ENCODE measurements around the gene FBXO44. TPM values are rescaled to one million over a fixed set of nuclear protein-coding genes. Genes with fewer than 3 reads are reported as not detected.
A peak's percentile ranks its signal among the peaks of the same experiment; 100 is the strongest.

Gene FBXO44
- total and polyA plus RNA-seq, 8 donors: 12.1 to 21.1 (median 14.6) TPM

DNA sequence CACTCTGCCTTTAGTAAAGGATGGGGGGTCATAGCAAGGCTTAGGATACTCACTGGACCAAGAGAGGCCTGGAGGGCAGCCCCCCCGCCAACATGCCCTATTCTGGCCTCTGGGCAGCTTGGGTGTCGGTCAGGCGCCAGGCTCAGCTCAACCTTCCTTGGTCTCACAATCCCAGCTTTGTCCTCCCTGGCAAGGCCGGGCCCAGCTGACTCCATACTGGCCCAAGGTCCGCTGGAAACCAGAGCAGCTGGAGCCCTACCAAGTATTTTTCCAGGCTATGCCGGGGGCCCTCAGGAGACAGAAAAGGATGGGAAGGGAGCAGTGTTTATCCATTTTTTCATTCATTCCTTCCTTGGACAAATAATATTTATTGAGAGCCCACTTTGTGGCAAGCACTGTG lies 6.6 kb upstream of the FBXO44 start:
- no peak for ATAC-seq
- H3K4me1 ChIP-seq: peaks cover 0 to 24% of the 10 kb centered on the region in 2 donors
- no peaks in the 10 kb centered on the region for H3K9me3 ChIP-seq
- intact Hi-C loops (cut with DNase I): loop anchor here in 1 of 2 donors (10.0 kb wide), 1 partner anchor 613 kb away; no protein-coding TSS in a partner anchor
- no peak overlapping the region for H3K27ac ChIP-seq
- TF ChIP-seq CTCF (IDR thresholded peaks at IDR 0.05): no peak
- DNase-seq: no peak
- no peaks in the 10 kb centered on the region for H3K36me3 ChIP-seq
- peaks cover 11 to 40% of the 10 kb centered on the region in 2 donors for H3K27me3 ChIP-seq
- H3K4me3 ChIP-seq: no peak overlapping the region

DNA sequence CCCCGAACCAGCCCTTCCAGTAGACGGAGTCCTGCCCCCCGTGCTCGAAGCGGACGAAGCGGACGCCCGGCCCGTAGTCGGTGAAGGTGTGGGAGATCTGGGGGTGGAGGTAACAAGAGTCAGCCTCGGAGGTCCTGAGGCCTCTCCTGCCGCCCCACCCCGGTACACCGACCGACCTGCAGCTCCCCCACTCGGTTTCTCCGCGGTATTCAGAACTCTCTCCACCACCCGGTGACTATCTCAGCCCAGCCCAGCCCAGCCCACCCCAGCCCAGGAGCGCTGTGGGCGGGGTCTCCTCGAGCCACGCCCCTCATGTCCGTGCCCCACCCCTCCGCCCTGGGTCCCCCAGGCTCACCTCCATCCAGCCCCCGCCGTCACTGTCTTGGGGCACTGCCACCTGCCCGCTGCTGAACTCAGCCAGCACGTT lies 5.9 kb upstream of the FBXO44 start:
- Histone ChIP-seq H3K27ac (no peak overlapping the region), H3K36me3 (no peaks in the 10 kb centered on the region), H3K4me3 (no peak overlapping the region), H3K27me3 (peaks cover 11 to 43% of the 10 kb centered on the region in 2 donors), H3K9me3 (no peaks in the 10 kb centered on the region), H3K4me1 (peaks cover 0 to 28% of the 10 kb centered on the region in 2 donors)
- intact Hi-C loops (cut with DNase I): loop anchor here in 1 of 2 donors (10.0 kb wide), 1 partner anchor 614 kb away; no protein-coding TSS in a partner anchor
- DNase-seq (peak in 1 of 4 donors; percentile 81), ATAC-seq (peak; percentile 54)
- no peak for TF ChIP-seq CTCF (IDR thresholded peaks at IDR 0.05)

DNA sequence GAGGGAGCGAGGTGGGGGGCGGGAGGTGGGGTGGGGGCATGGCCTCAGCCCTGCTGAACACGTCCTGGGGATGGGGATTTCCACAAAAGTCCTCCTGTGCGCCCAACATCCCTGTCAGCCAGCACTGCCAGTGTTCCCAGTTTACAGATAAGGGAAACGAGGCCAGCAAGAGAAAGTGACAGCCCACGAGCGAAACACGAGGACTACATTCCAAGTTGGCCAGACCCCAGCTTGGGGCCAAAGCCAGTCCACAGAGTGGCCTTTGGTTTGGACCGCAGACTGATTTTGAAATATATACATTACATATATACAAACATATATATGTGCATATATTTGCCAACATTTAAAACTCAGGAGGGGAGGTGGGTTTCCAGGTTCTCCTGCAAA lies 5.4 kb upstream of the FBXO44 start:
- no peaks in the 10 kb centered on the region for H3K36me3 ChIP-seq
- no peaks in the 10 kb centered on the region for H3K9me3 ChIP-seq
- DNase-seq (no peak), ATAC-seq (no peak)
- TF ChIP-seq CTCF (IDR thresholded peaks at IDR 0.05): no peak
- H3K27ac ChIP-seq: no peak overlapping the region
- no peak overlapping the region for H3K4me3 ChIP-seq
- peaks cover 11 to 43% of the 10 kb centered on the region in 2 donors for H3K27me3 ChIP-seq
- intact Hi-C loops (cut with DNase I): loop anchor here in 1 of 2 donors (10.0 kb wide), 1 partner anchor 614 kb away; no protein-coding TSS in a partner anchor
- peaks cover 0 to 33% of the 10 kb centered on the region in 2 donors for H3K4me1 ChIP-seq

DNA sequence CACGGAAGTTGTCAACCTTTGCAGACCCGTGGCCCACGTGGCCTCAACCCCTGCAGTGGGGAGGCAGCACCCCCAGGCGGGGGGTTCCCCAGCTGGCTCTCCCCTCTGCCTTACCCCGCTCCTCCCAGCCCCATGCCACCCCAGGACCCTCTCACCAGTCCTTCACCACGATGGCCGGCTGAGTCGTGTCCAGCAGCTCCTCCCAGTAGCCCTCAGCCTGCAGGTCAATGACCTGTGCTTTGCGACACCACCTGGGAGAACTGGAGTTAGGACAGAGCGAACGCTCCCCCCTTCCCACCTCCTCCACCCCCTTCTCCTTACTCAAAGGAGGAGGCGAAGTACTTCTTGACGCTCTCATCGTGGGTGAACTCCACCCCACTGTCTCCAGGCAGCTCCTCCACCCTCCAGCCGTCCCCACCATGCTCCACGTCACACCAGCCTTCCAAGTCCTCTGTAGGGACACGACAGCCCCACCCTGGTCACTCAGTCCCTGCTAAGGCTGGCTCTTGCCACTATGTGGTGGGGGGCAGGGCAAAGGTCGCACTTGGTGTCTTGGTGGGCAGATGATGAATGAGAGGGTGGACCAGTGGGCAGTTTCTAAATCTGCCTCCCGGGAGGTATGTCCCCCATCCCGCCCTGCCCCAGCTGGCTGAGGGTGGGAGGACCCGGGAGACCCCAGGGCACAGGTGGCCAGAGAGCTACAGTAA lies 4.9 kb upstream of the FBXO44 start:
- Histone ChIP-seq H3K27ac (no peak overlapping the region), H3K4me1 (peaks cover 0 to 35% of the 10 kb centered on the region in 2 donors), H3K36me3 (no peaks in the 10 kb centered on the region), H3K4me3 (peak overlapping the region in 1 of 2 donors; percentile 6), H3K9me3 (no peaks in the 10 kb centered on the region), H3K27me3 (peaks cover 11 to 46% of the 10 kb centered on the region in 2 donors)
- TF ChIP-seq CTCF (IDR thresholded peaks at IDR 0.05): no peak
- intact Hi-C loops (cut with DNase I): loop anchor here in 1 of 2 donors (5.0 to 10.0 kb wide), 2 partner anchors 73 to 615 kb away; no protein-coding TSS in a partner anchor
- peak; percentile 46 for ATAC-seq
- peak in 1 of 4 donors; percentile 44 for DNase-seq

DNA sequence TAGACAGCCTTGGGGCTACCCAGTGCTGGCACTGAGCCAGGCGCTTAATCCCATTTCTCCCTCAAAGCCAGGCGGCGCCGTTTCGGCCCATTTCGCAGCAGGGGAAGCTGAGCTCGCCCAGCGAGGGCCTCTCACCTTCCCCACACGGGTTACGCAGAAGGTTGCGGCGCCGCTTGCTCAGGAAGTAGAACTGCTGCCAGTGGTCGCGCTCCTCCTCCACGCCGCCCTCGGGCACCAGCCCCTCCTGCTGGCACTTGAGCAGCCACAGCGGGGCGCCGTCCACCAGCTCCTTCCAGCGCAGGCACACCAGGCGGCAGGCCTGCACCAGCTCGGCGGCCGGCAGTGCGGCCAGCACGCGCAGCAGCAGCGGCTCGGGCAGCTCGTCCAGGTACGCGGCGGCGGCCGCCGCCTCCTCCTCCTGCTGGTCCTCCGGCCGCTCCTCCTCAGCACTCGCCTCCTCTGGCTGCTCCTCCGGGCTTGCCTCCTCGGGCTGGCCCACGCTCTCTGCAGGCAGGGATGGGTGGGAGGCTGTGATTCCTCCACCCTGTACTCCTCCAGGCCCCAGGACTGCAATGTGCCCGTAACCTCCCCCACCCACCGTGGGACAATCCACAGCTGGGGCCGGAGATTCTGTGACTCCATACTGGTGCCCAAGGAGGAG lies 4.2 kb upstream of the FBXO44 start:
- peak in 3 of 4 donors; percentile 52 to 94 (median 84) for DNase-seq
- intact Hi-C loops (cut with DNase I): loop anchor here in 1 of 2 donors (5.0 kb wide), 1 partner anchor 72 kb away; no protein-coding TSS in a partner anchor
- no peak overlapping the region for H3K27ac ChIP-seq

More for the DNA sequence above, 4.2 kb upstream of the FBXO44 start:
- H3K4me1 ChIP-seq: peaks cover 5 to 41% of the 10 kb centered on the region in 2 donors
- peak; percentile 46 to 69 for TF ChIP-seq CTCF (IDR thresholded peaks at IDR 0.05)
- ATAC-seq: peak; percentile 76
- H3K9me3 ChIP-seq: no peaks in the 10 kb centered on the region
- peak overlapping the region in 1 of 2 donors; percentile 6 for H3K4me3 ChIP-seq
- peaks cover 11 to 52% of the 10 kb centered on the region in 2 donors for H3K27me3 ChIP-seq
- H3K36me3 ChIP-seq: no peaks in the 10 kb centered on the region

Measured in left lung (tissue), 10 donors.